ENCODE results near the gene TMEM109. TPM values are rescaled to one million over a fixed set of nuclear protein-coding genes. Genes with fewer than 3 reads are reported as not detected.
"Not testable (repeated sequence)": the region's sequence is repeated elsewhere in the genome, so short reads cannot be mapped to it uniquely, and the experiment has no call there.

TMEM109 gene
- total RNA-seq, 1 donor from 2014 or later = 117 TPM

DNA sequence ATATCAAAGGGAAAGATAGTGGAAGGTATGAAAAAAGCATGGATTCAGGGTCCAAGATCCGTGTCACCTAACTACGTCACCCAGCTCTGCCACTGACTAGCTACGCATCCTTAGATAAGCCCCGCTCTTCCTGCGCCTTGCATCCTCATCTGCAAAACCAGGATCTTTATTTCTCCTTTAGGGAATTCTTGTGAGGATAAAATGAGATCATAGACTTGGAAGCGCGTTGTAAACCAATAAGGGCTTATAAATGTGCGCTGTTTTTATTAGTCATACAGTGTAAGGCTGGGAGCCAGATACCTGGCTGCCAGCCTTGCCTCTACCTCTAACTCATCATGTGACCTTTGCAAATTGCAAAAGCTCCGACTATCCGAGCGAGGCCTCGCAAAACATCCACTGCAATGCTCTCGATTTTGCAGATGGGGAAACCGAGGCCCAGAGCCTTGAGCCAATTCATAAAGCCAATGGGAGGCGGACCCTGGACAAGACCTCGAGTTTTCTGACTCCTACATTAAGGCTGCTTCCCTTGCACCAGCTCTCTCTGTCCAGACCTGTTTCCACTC is 8.3 kb upstream of the TMEM109 start:
- DNase-seq (no peak), ATAC-seq (ENCODE audit: low read depth) (no peak)
- ChIA-PET POLR2A (interaction anchor here (0.6 to 4.6 kb wide), 8 partner anchors 8 to 272 kb away, joined by 3 to 31 read pairs (median 4); partner anchors contain the start of genes SLC15A3 and TMEM109), CTCF (interaction anchor here (1.0 to 2.0 kb wide), 2 partner anchors 10 to 65 kb away, joined by 3 to 7 read pairs; no protein-coding TSS in a partner anchor)
- Mint-ChIP-seq H3K4me1 (peaks cover 67% of the 10 kb centered on the region), H3K4me3 (peak overlapping the region; percentile 91), H3K36me3 (ENCODE audit: low read depth) (peaks cover 47% of the 10 kb centered on the region), H3K27me3 (no peaks in the 10 kb centered on the region), H3K9me3 (peaks cover 3% of the 10 kb centered on the region), H3K27ac (peak overlapping the region; percentile 77)
- TF ChIP-seq, protein P1, sequence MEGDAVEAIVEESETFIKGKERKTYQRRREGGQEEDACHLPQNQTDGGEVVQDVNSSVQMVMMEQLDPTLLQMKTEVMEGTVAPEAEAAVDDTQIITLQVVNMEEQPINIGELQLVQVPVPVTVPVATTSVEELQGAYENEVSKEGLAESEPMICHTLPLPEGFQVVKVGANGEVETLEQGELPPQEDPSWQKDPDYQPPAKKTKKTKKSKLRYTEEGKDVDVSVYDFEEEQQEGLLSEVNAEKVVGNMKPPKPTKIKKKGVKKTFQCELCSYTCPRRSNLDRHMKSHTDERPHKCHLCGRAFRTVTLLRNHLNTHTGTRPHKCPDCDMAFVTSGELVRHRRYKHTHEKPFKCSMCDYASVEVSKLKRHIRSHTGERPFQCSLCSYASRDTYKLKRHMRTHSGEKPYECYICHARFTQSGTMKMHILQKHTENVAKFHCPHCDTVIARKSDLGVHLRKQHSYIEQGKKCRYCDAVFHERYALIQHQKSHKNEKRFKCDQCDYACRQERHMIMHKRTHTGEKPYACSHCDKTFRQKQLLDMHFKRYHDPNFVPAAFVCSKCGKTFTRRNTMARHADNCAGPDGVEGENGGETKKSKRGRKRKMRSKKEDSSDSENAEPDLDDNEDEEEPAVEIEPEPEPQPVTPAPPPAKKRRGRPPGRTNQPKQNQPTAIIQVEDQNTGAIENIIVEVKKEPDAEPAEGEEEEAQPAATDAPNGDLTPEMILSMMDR (IDR thresholded peaks at IDR 0.05) = no peak
- intact Hi-C loops (cut with micrococcal nuclease) = loop anchor here (1.0 to 2.0 kb wide), 3 partner anchors 10 to 256 kb away; partner anchors contain the start of gene VPS37C

DNA sequence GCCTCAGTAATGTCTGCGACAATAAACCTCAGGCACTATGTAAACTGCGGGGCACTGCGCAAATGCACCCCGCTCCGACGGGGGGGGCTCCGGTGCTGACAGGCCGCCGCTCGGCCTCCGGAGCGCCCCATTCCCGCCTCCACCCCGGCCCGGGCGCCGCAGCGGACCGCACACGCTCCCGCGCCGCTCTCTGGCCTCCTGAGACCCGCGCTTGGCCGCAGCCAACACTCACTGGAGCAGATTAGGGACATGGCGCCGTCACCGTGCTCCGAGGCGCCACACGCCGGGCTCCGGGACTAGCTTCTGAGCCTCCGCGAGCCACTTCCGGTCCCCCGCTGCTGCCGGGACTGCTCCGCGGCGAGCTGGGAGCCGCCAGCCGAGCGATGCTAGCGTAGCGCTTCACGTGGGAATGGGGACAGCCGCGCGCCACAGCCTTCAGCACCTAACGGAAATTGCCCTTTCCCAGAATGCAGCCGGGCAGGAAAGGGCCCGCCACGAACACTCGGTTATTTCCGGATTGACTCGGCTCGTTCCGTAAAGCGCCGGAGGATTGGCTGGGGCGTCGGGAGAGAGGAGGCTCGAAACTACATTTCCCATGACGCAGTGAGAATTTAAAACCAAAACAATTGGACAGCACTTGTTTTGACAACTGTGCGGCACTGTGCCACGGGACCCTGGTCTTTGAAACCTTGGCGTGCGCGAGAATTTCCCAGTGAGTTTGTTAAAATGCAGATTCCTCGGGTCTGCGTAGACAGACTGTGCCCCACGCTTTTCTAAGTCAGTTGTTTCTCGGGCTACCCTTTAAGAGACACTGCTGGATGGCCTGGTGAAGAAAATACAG is 7.6 kb upstream of the TMEM109 start, which contains the start of gene PRPF19:
Gene PRPF19, minus strand, starts transcription at position 454 of the 841 bp plus-strand sequence. Its CDS starts 203 bp downstream, at position 251.
- intact Hi-C loops (cut with micrococcal nuclease) = loop anchor here (1.0 to 2.0 kb wide), 3 partner anchors 9 to 255 kb away; partner anchors contain the start of gene VPS37C

DNA sequence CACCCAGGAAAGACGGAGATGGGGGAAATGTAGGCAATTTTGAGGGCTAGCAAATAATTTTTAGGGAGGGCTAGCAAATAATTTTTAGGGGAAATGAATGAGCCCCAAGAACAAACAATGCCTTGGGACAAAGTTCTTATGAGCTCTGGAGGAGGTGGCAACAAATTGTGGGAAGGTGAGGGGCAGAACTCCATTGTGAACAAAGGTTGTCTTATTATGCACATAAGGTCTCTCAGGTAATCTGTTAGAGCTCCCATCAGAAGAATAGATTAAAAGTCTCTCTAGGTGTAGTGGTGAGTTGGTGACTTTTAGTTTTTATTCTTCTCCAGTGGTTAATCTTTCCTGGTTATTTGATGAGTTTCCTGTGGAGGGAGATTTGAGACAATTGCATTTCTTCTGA is 5.2 kb upstream of the TMEM109 start:
- ChIA-PET POLR2A (interaction anchor here (1.6 kb wide), 1 partner anchor 43 kb away, joined by 5 read pairs; the partner anchor contains the start of gene SLC15A3), CTCF (no interaction called here)
- ATAC-seq (ENCODE audit: low read depth) (no peak), DNase-seq (no peak)
- Mint-ChIP-seq H3K36me3 (ENCODE audit: low read depth) (peaks cover 17% of the 10 kb centered on the region), H3K4me3 (no peak overlapping the region), H3K4me1 (peaks cover 93% of the 10 kb centered on the region), H3K27me3 (no peaks in the 10 kb centered on the region), H3K27ac (peak overlapping the region; percentile 95), H3K9me3 (peaks cover 3% of the 10 kb centered on the region)
- intact Hi-C loops (cut with micrococcal nuclease) = no loop called here
- TF ChIP-seq, protein P1 (IDR thresholded peaks at IDR 0.05) = no peak

More for the DNA sequence above, 7.6 kb upstream of the TMEM109 start, which contains the start of gene PRPF19:
- Mint-ChIP-seq H3K9me3 (peaks cover 3% of the 10 kb centered on the region), H3K27ac (peak within 1 kb of the TSS; percentile 97), H3K27me3 (no peaks in the 10 kb centered on the region), H3K36me3 (ENCODE audit: low read depth) (peaks cover 40% of the 10 kb centered on the region), H3K4me3 (peak within 1 kb of the TSS; percentile 91), H3K4me1 (peaks cover 74% of the 10 kb centered on the region)
- POLR2A ChIA-PET = interaction anchor here (0.6 to 4.6 kb wide), 8 partner anchors 7 to 273 kb away, joined by 3 to 31 read pairs (median 4); partner anchors contain the start of genes CD6, SLC15A3 and TMEM109
- TF ChIP-seq, protein P1 (IDR thresholded peaks at IDR 0.05) = no peak
- peak; percentile 84 for ATAC-seq (ENCODE audit: low read depth)
- DNase-seq = peak; percentile 96
- CTCF ChIA-PET = interaction anchor here (2.0 kb wide), 1 partner anchor 9 kb away, joined by 7 read pairs; no protein-coding TSS in a partner anchor

DNA sequence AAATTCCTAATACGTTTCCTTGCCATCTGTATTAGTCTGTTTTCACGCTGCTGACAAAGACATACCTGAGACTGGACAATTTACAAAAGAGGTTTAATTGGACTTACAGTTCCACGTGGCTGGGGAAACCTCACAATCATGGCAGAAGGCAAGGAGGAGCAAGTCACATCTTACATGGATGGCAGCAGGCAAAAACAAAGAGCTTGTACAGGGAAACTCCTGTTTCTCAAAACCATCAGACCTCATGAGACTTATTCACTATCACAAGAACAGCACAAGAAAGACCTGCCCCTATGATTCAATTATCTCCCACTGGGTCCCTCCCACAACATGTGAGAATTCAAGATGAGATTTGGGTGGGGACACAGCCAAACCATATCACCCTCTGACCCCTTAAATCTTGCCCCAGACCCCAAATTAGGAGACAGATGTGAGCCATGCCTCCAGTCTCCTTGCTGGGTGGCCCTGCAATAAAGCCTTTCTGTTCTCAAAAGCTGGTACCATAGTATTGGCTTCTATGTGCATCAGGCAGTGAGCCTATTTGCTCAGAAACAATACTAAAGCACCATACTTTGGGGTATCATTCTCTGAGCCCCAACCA is 4.2 kb upstream of the TMEM109 start:
- H3K9me3 Mint-ChIP-seq, H3K27me3 Mint-ChIP-seq, CTCF ChIA-PET, DNase-seq: not testable (repeated sequence)
- peak overlapping the region; percentile 95 for H3K27ac Mint-ChIP-seq
- intact Hi-C loops (cut with micrococcal nuclease) = loop anchor here (2.0 to 5.0 kb wide), 3 partner anchors 453 to 1643 kb away; partner anchors contain the start of genes CPSF7 and TMEM138
- peak overlapping the region; percentile 66 for H3K4me3 Mint-ChIP-seq
- peaks cover 86% of the 10 kb centered on the region for H3K4me1 Mint-ChIP-seq
- ATAC-seq (ENCODE audit: low read depth) = peak; percentile 0
- POLR2A ChIA-PET = interaction anchor here (1.0 to 1.6 kb wide), 4 partner anchors 22 to 146 kb away, joined by 3 to 5 read pairs (median 4); partner anchors contain the start of gene SLC15A3
- H3K36me3 Mint-ChIP-seq (ENCODE audit: low read depth) = peaks cover 16% of the 10 kb centered on the region

DNA sequence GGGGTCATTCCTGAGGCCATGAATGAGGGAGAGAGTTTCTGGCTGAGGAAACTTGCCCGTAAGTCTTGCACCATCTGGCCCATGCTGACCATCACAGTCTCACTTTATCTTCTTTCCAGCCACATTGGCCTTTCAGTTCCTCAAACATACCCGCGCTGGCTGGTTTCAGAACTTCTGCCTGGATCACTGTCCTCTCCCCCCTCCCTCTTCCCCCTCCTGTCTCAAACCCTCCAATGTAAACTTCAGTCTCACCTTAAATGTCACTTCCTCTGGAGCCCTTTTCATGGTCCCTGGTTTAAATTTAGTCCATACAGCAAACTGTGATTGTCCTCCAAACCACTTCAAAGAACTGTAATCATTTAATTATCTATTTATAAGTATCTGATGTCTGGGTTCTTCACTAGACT is 3.7 kb upstream of the TMEM109 start:
- CTCF ChIA-PET = no interaction called here
- Mint-ChIP-seq H3K36me3 (ENCODE audit: low read depth) (peaks cover 17% of the 10 kb centered on the region), H3K27ac (peak overlapping the region; percentile 95), H3K9me3 (peaks cover 3% of the 10 kb centered on the region), H3K27me3 (no peaks in the 10 kb centered on the region), H3K4me3 (peak overlapping the region; percentile 66), H3K4me1 (peaks cover 86% of the 10 kb centered on the region)
- peak; percentile 53 for DNase-seq
- ATAC-seq (ENCODE audit: low read depth) = peak; percentile 38
- intact Hi-C loops (cut with micrococcal nuclease) = loop anchor here (2.0 to 5.0 kb wide), 3 partner anchors 453 to 1642 kb away; partner anchors contain the start of genes CPSF7 and TMEM138
- POLR2A ChIA-PET = interaction anchor here (1.0 to 1.6 kb wide), 5 partner anchors 21 to 147 kb away, joined by 3 to 5 read pairs (median 3); partner anchors contain the start of gene SLC15A3
- TF ChIP-seq, protein P1 (IDR thresholded peaks at IDR 0.05) = no peak
